GM19463 (cell line): Measurements from ENCODE around the gene GGA2.
"Not testable (repeated sequence)": the region's sequence is repeated elsewhere in the genome, so short reads cannot be mapped to it uniquely, and the experiment has no call there.

Source experiments
- ATAC-seq: cut with Tn5 transposase; IDR thresholded peaks from one replicate; pipeline ENCODE4 v1.9.1; 2021; ENCODE audit warnings: mild to moderate bottlenecking, moderate library complexity; ENCODE audit not compliant: unreplicated experiment

Gene GGA2

GRCh38 chr16:23510164-23510914 lies at the start of gene GGA2:
TSS of gene GGA2 (minus strand) at chr16:23510494. CDS start at chr16:23510411, 83 bp downstream.
- peak; percentile 73 for ATAC-seq

- ATAC-seq, result peak; percentile 4
These were observed 47.7 kb upstream of the GGA2 start for GRCh38 chr16:23557779-23558702.

- peak; percentile 87 for ATAC-seq
These were observed 46.8 kb upstream of the GGA2 start, which contains the start of the genes EARS2 and UBFD1 for GRCh38 chr16:23556881-23557778. TSS of gene EARS2 (minus strand) at chr16:23557350. CDS start at chr16:23557343, 7 bp downstream. TSS of gene UBFD1 (plus strand) at chr16:23557727. CDS start at chr16:23557743, 16 bp downstream.

- no peak for ATAC-seq
These were observed 44.2 kb upstream of the GGA2 start for GRCh38 chr16:23554536-23554935.

GRCh38 chr16:23552161-23552560 lies 41.9 kb upstream of the GGA2 start:
- no peak for ATAC-seq

GRCh38 chr16:23549938-23550337 lies 39.6 kb upstream of the GGA2 start:
- ATAC-seq, result no peak

- ATAC-seq, result no peak
These were observed 34.1 kb upstream of the GGA2 start for GRCh38 chr16:23544436-23544835.

- not testable (repeated sequence) for ATAC-seq
These were observed 30.5 kb upstream of the GGA2 start for GRCh38 chr16:23540817-23541178.

GRCh38 chr16:23539984-23540816 lies 29.9 kb upstream of the GGA2 start:
- no peak for ATAC-seq

GRCh38 chr16:23538919-23539278 lies 28.6 kb upstream of the GGA2 start:
- no peak for ATAC-seq

GRCh38 chr16:23537390-23537789 lies 27.1 kb upstream of the GGA2 start:
- no peak for ATAC-seq

- no peak for ATAC-seq
These were observed 25.6 kb upstream of the GGA2 start for GRCh38 chr16:23535901-23536300.

- ATAC-seq, result no peak
These were observed 24.9 kb upstream of the GGA2 start for GRCh38 chr16:23534868-23535860.

GRCh38 chr16:23532448-23532847 lies 22.2 kb upstream of the GGA2 start:
- ATAC-seq, result no peak

- ATAC-seq, result no peak
These were observed 19.8 kb upstream of the GGA2 start for GRCh38 chr16:23530062-23530461.

GRCh38 chr16:23528644-23529310 lies 18.5 kb upstream of the GGA2 start:
- no peak for ATAC-seq

GRCh38 chr16:23527961-23528643 lies 17.8 kb upstream of the GGA2 start:
- ATAC-seq, result no peak

GRCh38 chr16:23524886-23525285 lies 14.6 kb upstream of the GGA2 start:
- ATAC-seq, result no peak
